SK-N-SH (cell line): Measurements from ENCODE around the gene UBA3. TPM values are rescaled to one million over a fixed set of nuclear protein-coding genes. Genes with fewer than 3 reads are reported as not detected.

Experiments
- CTCF ChIA-PET: fragments of 300-600, 350-600 bp; formaldehyde crosslinking; extraction: SDS; loops from one replicate; lab custom pipeline; 2021; lab: Yijun Ruan, JAX
- POLR2A ChIA-PET: fragments of 350-600 bp; sonication (Branson Sonifier 250); formaldehyde crosslinking; extraction: SDS; loops from one replicate; lab custom pipeline; 2020; ENCODE audit warnings: antibody characterized with exemption, inconsistent platforms; lab: Yijun Ruan, JAX
- DNase-seq: peaks from one replicate; pipeline ENCODE4 v3.0.0; 2012
- H2AFZ ChIP-seq: fragments of 200-600 bp; sonication (generic); 2 replicates; pipeline ENCODE4 v1.8.1; 2016; ENCODE audit warnings: antibody characterized with exemption, mild to moderate bottlenecking, low read depth
- H3F3A ChIP-seq: fragments of 200-600 bp; sonication (generic); replicated peaks from 2 replicates; pipeline ENCODE3; 2016; ENCODE audit warnings: antibody characterized with exemption, mild to moderate bottlenecking; ENCODE audit not compliant: insufficient read depth
- H3K27ac ChIP-seq, 2 experiments: fragments of 200-500 bp in 1 of 2; fragments of 200-600 bp in 1 of 2; sonication (Bioruptor generic) in 1 of 2; sonication (generic), shearing (Covaris generic) in 1 of 2; 2 replicates each; pipeline versions ENCODE4 v1.5.1 to v1.6.1; 2014 to 2016; ENCODE audit warnings: low read depth in 2 of 2, inconsistent platforms in 1 of 2, low read length in 1 of 2, mild to moderate bottlenecking in 1 of 2, mixed read lengths in 1 of 2
- H3K27me3 ChIP-seq: fragments of 200-600 bp; sonication (generic), shearing (Covaris generic); 2 replicates; pipeline ENCODE4 v1.6.1; 2016; ENCODE audit warnings: mixed run types; ENCODE audit not compliant: insufficient read depth
- H3K36me3 ChIP-seq, 2 experiments: fragments of 200-500 bp in 1 of 2; fragments of 200-600 bp in 1 of 2; sonication (Bioruptor generic) in 1 of 2; sonication (generic) in 1 of 2; replicated peaks in 1 of 2; 2 replicates each; pipeline versions ENCODE3 to v1.5.1; 2014 to 2016; ENCODE audit warnings: low read length in 1 of 2, mild to moderate bottlenecking in 1 of 2; ENCODE audit not compliant: insufficient read depth in 2 of 2, control insufficient read depth in 1 of 2
- H3K4me1 ChIP-seq, 2 experiments: fragments of 200-500 bp in 1 of 2; fragments of 200-600 bp in 1 of 2; sonication (Bioruptor generic) in 1 of 2; sonication (generic), shearing (Covaris generic) in 1 of 2; 2 replicates each; pipeline versions ENCODE4 v1.5.1 to v1.6.1; 2014 to 2016; ENCODE audit warnings: low read depth in 1 of 2, low read length in 1 of 2, mixed run types in 1 of 2; ENCODE audit not compliant: insufficient read depth in 2 of 2, control insufficient read depth in 1 of 2
- H3K4me2 ChIP-seq: fragments of 200-600 bp; sonication (generic), shearing (Covaris generic); 2 replicates; pipeline ENCODE4 v1.6.1; 2017; ENCODE audit warnings: mixed run types
- H3K4me3 ChIP-seq, 2 experiments: fragments of 200-500 bp in 1 of 2; fragments of 200-600 bp in 1 of 2; sonication (Bioruptor generic) in 1 of 2; sonication (generic), shearing (Covaris generic) in 1 of 2; 2 replicates each; pipeline versions ENCODE4 v1.5.1 to v1.8.1; 2014 to 2016; ENCODE audit warnings: low read depth in 2 of 2, inconsistent platforms in 1 of 2, low read length in 1 of 2, mild to moderate bottlenecking in 1 of 2, mixed read lengths in 1 of 2, moderate library complexity in 1 of 2
- H3K79me2 ChIP-seq: fragments of 200-600 bp; sonication (generic); 2 replicates; pipeline ENCODE4 v1.8.1; 2017; ENCODE audit warnings: mild to moderate bottlenecking; ENCODE audit not compliant: insufficient read depth
- H3K9ac ChIP-seq: fragments of 200-600 bp; sonication (generic); 2 replicates; pipeline ENCODE4 v1.6.1; 2017; ENCODE audit warnings: mixed run types
- H3K9me2 ChIP-seq: fragments of 200-600 bp; sonication (generic); 2 replicates; pipeline ENCODE4 v1.6.1; 2017; ENCODE audit warnings: mixed run types
- H3K9me3 ChIP-seq: fragments of 200-600 bp; sonication (generic); 2 replicates; pipeline ENCODE4 v1.6.1; 2017; ENCODE audit warnings: mixed run types, mild to moderate bottlenecking, moderate library complexity
- H4K20me1 ChIP-seq: fragments of 200-600 bp; sonication (generic); 2 replicates; pipeline ENCODE4 v1.6.1; 2017; ENCODE audit warnings: mild to moderate bottlenecking, mixed run types; ENCODE audit not compliant: insufficient read depth
- EP300 ChIP-seq, 2 experiments: IDR thresholded peaks; 2 replicates each; pipeline versions ENCODE4 v1.4.0 to v1.6.1; 2012; ENCODE audit warnings: borderline replicate concordance in 1 of 2, low read depth in 1 of 2, low read length in 1 of 2
- FOSL2 ChIP-seq: IDR thresholded peaks from 2 replicates; pipeline ENCODE4 v1.4.0; 2012; ENCODE audit warnings: low read depth, mild to moderate bottlenecking, moderate library complexity, borderline replicate concordance
- FOXJ3 ChIP-seq: sonication (generic); formaldehyde crosslinking; IDR thresholded peaks from 2 replicates; pipeline ENCODE4 v1.5.1; 2020; ENCODE audit warnings: mild to moderate bottlenecking, missing genetic modification reagents
- GATA2 ChIP-seq: sonication (generic); formaldehyde crosslinking; IDR thresholded peaks from 2 replicates; pipeline ENCODE4 v1.5.0; 2020; ENCODE audit warnings: mild to moderate bottlenecking, missing genetic modification reagents
- JUND ChIP-seq: IDR thresholded peaks from 2 replicates; pipeline ENCODE4 v1.4.0; 2012
- MEF2A ChIP-seq: IDR thresholded peaks from 2 replicates; pipeline ENCODE4 v1.4.0; 2012; ENCODE audit warnings: low read depth, borderline replicate concordance
- NFIC ChIP-seq: IDR thresholded peaks from 2 replicates; pipeline ENCODE4 v1.4.0; 2012; ENCODE audit warnings: borderline replicate concordance
- SIN3A ChIP-seq: IDR thresholded peaks from 2 replicates; pipeline ENCODE4 v1.6.1; 2012; ENCODE audit warnings: low read depth, mild to moderate bottlenecking, low read length, moderate library complexity, borderline replicate concordance
- SMC3 ChIP-seq: IDR thresholded peaks from 2 replicates; pipeline ENCODE4 v1.6.1; 2012; ENCODE audit warnings: low read depth, low read length, improper control_type of control experiment
- TCF12 ChIP-seq: IDR thresholded peaks from 2 replicates; pipeline ENCODE4 v1.4.0; 2012
- WGBS: methylation state at CpG from one replicate; pipeline ENCODE4 v1.1.6; 2017; ENCODE audit warnings: low lambda C conversion rate; 5-methylcytosine and 5-hydroxymethylcytosine counted together
- polyA plus RNA-seq, 3 experiments: library from polyadenylated mRNA; depleted of rRNA; stranded (reverse); fragments of >200 nt; gene quantifications; 2 replicates each; pipeline ENCODE4 v1.2.3, GENCODE V29; 2012

UBA3 gene
- polyA plus RNA-seq, 1 of the 3 experiments (the other 2 are of a cell fraction): 43.0 TPM

DNA sequence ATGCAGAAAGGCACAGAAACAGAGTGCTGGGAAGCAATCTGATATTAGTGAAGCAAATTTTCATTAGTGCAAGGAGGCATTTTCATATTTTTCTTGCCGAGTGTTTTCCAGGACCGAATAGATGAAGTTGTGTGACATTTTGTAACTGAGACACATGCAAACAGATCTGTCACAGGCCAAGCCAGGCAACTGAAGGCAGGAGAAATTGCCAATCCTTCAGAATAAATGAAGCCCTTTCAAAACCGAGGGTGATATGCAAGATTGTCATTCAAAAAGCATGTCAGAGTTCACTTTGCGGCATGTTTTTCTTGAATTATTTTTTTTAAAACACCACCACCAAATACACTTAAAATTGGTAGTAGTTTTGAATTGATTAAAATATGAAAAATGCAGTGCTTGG lies 36.0 kb upstream of the UBA3 start:
- POLR2A ChIA-PET: no interaction called here
- Histone ChIP-seq H3K9ac (no peak overlapping the region), H3K27ac (no peak overlapping the region)
- WGBS: 92% methylated on average over 4 of the region's 4 CpGs
- TF ChIP-seq SIN3A: no peak
- no peak for TF ChIP-seq FOXJ3 (CRISPR knock-in tag)
- TF ChIP-seq, all 33 proteins: peak for 0
- Histone ChIP-seq H3K36me3 (no peaks in the 10 kb centered on the region), H3K9me2 (no peaks in the 10 kb centered on the region), H3K27me3 (no peaks in the 10 kb centered on the region), H3F3A (no peaks in the 10 kb centered on the region), H3K4me1 (no peaks in the 10 kb centered on the region; a peak in 1 of 4 replicates), H4K20me1 (no peaks in the 10 kb centered on the region), H3K9me3 (no peaks in the 10 kb centered on the region), H2AFZ (no peak overlapping the region), H3K4me2 (no peak overlapping the region), H3K79me2 (no peaks in the 10 kb centered on the region), H3K4me3 (no peak overlapping the region)
- CTCF ChIA-PET: interaction anchor here (1.1 to 1.3 kb wide), 3 partner anchors 15 to 190 kb away, joined by 3 to 5 read pairs (median 4); no protein-coding TSS in a partner anchor
- DNase-seq: no peak

GRCh38 chr3:69115731-69116130 lies 35.6 kb upstream of the UBA3 start:
- Histone ChIP-seq H3K79me2 (no peaks in the 10 kb centered on the region), H3K4me2 (no peak overlapping the region), H3K9ac (no peak overlapping the region), H3K4me1 (no peaks in the 10 kb centered on the region; a peak in 1 of 4 replicates), H3K9me2 (no peaks in the 10 kb centered on the region), H3K36me3 (no peaks in the 10 kb centered on the region), H3K27me3 (no peaks in the 10 kb centered on the region), H3K4me3 (no peak overlapping the region), H3K27ac (no peak overlapping the region), H3F3A (no peaks in the 10 kb centered on the region), H3K9me3 (no peaks in the 10 kb centered on the region), H4K20me1 (no peaks in the 10 kb centered on the region), H2AFZ (no peak overlapping the region; the same call in 1 of the 2 replicates)
- ChIA-PET CTCF (interaction anchor here (0.5 to 1.3 kb wide), 5 partner anchors 15 to 271 kb away, joined by 3 to 5 read pairs (median 4); no protein-coding TSS in a partner anchor), POLR2A (no interaction called here)
- TF ChIP-seq SMC3 (no peak), MEF2A (0 out of 2 replicates have a peak, but pooled peaks have one; percentile 24), JUND (0 out of 2 replicates have a peak, but pooled peaks have one; percentile 2), FOSL2 (peak; percentile 25; the same call in 1 of the 2 replicates), TCF12 (no peak)
- no peak for DNase-seq
- WGBS: 30% methylated on average over 2 of the region's 2 CpGs

GRCh38 chr3:69113536-69113935 lies 33.4 kb upstream of the UBA3 start:
- WGBS: 82% methylated on average over 3 of the region's 3 CpGs
- Histone ChIP-seq H3K36me3 (no peaks in the 10 kb centered on the region), H3K27me3 (no peaks in the 10 kb centered on the region), H3K9ac (no peak overlapping the region), H3K4me3 (no peak overlapping the region), H3K9me3 (no peaks in the 10 kb centered on the region), H3K4me2 (no peak overlapping the region), H2AFZ (no peak overlapping the region), H3K4me1 (no peaks in the 10 kb centered on the region; a peak in 1 of 4 replicates), H4K20me1 (no peaks in the 10 kb centered on the region), H3K27ac (no peak overlapping the region), H3K9me2 (no peaks in the 10 kb centered on the region), H3K79me2 (no peaks in the 10 kb centered on the region), H3F3A (no peaks in the 10 kb centered on the region)
- CTCF ChIA-PET: interaction anchor here (0.6 to 1.6 kb wide), 6 partner anchors 9 to 298 kb away, joined by 3 to 5 read pairs (median 4); partner anchors contain the start of gene LMOD3
- peak; percentile 14 for DNase-seq
- POLR2A ChIA-PET: interaction anchor here (0.5 kb wide), 1 partner anchor 197 kb away, joined by 3 read pairs; no protein-coding TSS in a partner anchor
- 0 out of 4 replicates have a peak, but pooled peaks of 1 of the 2 experiments have one; percentile 9 for TF ChIP-seq EP300 (IDR thresholded peaks at IDR 0.05; ENCODE audit: borderline replicate concordance in 1 of 2, low read depth in 1 of 2, low read length in 1 of 2)
- TF ChIP-seq GATA2 (CRISPR knock-in tag): peak; percentile 65
- TF ChIP-seq NFIC: no peak
